Mucosa of gallbladder (tissue), 1 donor: ENCODE data around the gene NR4A1. TPM values are rescaled to one million over a fixed set of nuclear protein-coding genes. Genes with fewer than 3 reads are reported as not detected.

Experiments
- DNase-seq: peaks from one replicate; pipeline ENCODE4 v3.0.0-alpha.2; 2020; ENCODE audit warnings: low spot score
- total RNA-seq: library from RNA; stranded (reverse); gene quantifications from one replicate; pipeline ENCODE4 v1.2.1, GENCODE V29; 2021
- donor health status: DM: no; HTN: no; CAD: no.

The NR4A1 gene
- total RNA-seq, 1 donor from 2014 or later = 131 TPM

- DNase-seq = no peak
Measured at GRCh38 chr12:52079576-52080402, 28.5 kb downstream of the NR4A1 start, which contains the start of gene SMIM41. Gene SMIM41 (plus strand): TSS chr12:52079704. CDS start chr12:52079780, 76 bp downstream.

GRCh38 chr12:52080403-52081251 lies 29.4 kb downstream of the NR4A1 start:
- DNase-seq = no peak

- no peak for DNase-seq
Measured at GRCh38 chr12:52081263-52081733, 30.1 kb downstream of the NR4A1 start.

- no peak for DNase-seq
Measured at GRCh38 chr12:52082026-52082668, 30.9 kb downstream of the NR4A1 start.

- no peak for DNase-seq
Measured at GRCh38 chr12:52082669-52082987, 31.4 kb downstream of the NR4A1 start.

- DNase-seq = no peak
Measured at GRCh38 chr12:52082988-52083637, 31.9 kb downstream of the NR4A1 start.

GRCh38 chr12:52083638-52083996 lies 32.4 kb downstream of the NR4A1 start:
- no peak for DNase-seq

- no peak for DNase-seq
Measured at GRCh38 chr12:52084491-52085231, 33.4 kb downstream of the NR4A1 start.

GRCh38 chr12:52085682-52086180 lies 34.5 kb downstream of the NR4A1 start:
- DNase-seq = no peak

GRCh38 chr12:52086366-52086765 lies 35.1 kb downstream of the NR4A1 start:
- no peak for DNase-seq

- no peak for DNase-seq
Measured at GRCh38 chr12:52086944-52087835, 35.9 kb downstream of the NR4A1 start.

- DNase-seq = no peak
Measured at GRCh38 chr12:52087961-52088820, 36.9 kb downstream of the NR4A1 start.

GRCh38 chr12:52089491-52089890 lies 38.2 kb downstream of the NR4A1 start:
- no peak for DNase-seq

GRCh38 chr12:52090291-52090690 lies 39.0 kb downstream of the NR4A1 start:
- no peak for DNase-seq

- DNase-seq = no peak
Measured at GRCh38 chr12:52091061-52091460, 39.8 kb downstream of the NR4A1 start.

GRCh38 chr12:52091869-52092268 lies 40.6 kb downstream of the NR4A1 start:
- no peak for DNase-seq

- DNase-seq = peak; percentile 56
Measured at GRCh38 chr12:52093346-52093745, 42.1 kb downstream of the NR4A1 start.

- DNase-seq = no peak
Measured at GRCh38 chr12:52096332-52097044, 45.2 kb downstream of the NR4A1 start.
